K562 (cell line): Measurements from ENCODE around the gene DBNDD1. TPM values are rescaled to one million over a fixed set of nuclear protein-coding genes. Genes with fewer than 3 reads are reported as not detected.

Source experiments
- CBX5 ChIP-seq: IDR thresholded peaks from 2 replicates; pipeline ENCODE4 v1.6.1; 2014; ENCODE audit warnings: low read depth, borderline replicate concordance
- DDX20 ChIP-seq: fragments of 450-650 bp; IDR thresholded peaks from 2 replicates; pipeline ENCODE4 v1.6.1; 2016; ENCODE audit warnings: missing genetic modification characterization, low read depth, mild to moderate bottlenecking, missing compliant biosample characterization, moderate library complexity
- FOXA1 ChIP-seq: fragments of 450-650 bp; IDR thresholded peaks from 2 replicates; pipeline ENCODE4 v1.6.1; 2016; ENCODE audit warnings: mild to moderate bottlenecking, borderline replicate concordance
- FOXJ2 ChIP-seq: fragments of 200-800 bp; sonication (Bioruptor generic); IDR thresholded peaks from 2 replicates; pipeline ENCODE4 v1.6.1; 2016; ENCODE audit warnings: missing genetic modification characterization, missing compliant biosample characterization
- MTA3 ChIP-seq: fragments of 450-650 bp; formaldehyde crosslinking; IDR thresholded peaks from 2 replicates; pipeline ENCODE4 v1.6.1; 2017; ENCODE audit warnings: mild to moderate bottlenecking, borderline replicate concordance
- MTF1 ChIP-seq: fragments of 250-450 bp; sonication (Bioruptor Pico); IDR thresholded peaks from 2 replicates; pipeline ENCODE4 v1.9.0; 2021; ENCODE audit warnings: moderate library complexity, mild to moderate bottlenecking, inconsistent platforms, borderline replicate concordance
- MXI1 ChIP-seq: IDR thresholded peaks from 2 replicates; pipeline ENCODE4 v1.6.1; 2011; ENCODE audit warnings: low read depth, mild to moderate bottlenecking, improper control_type of control experiment, low read length
- NCOA4 ChIP-seq: fragments of 450-650 bp; IDR thresholded peaks from 2 replicates; pipeline ENCODE4 v1.6.1; 2018; ENCODE audit warnings: mild to moderate bottlenecking; ENCODE audit not compliant: partially characterized antibody
- NR2C2 ChIP-seq, 2 experiments: fragments of 200-800 bp in 1 of 2; sonication (Bioruptor generic) in 1 of 2; sonication (generic) in 1 of 2; formaldehyde crosslinking in 1 of 2; IDR thresholded peaks; 2 replicates each; pipeline versions ENCODE4 v1.6.1 to v1.8.0; 2016 to 2022; ENCODE audit warnings: mild to moderate bottlenecking in 1 of 2, missing compliant biosample characterization in 1 of 2, missing genetic modification characterization in 1 of 2, missing genetic modification reagents in 1 of 2
- NRF1 ChIP-seq, 2 experiments: fragments of 450-650 bp; IDR thresholded peaks in 1 of 2; conservative IDR thresholded peaks in 1 of 2; 2 replicates each; pipeline ENCODE4 v1.6.1; 2014; ENCODE audit warnings: mild to moderate bottlenecking in 2 of 2
- PTRF ChIP-seq: fragments of 450-650 bp; IDR thresholded peaks from 2 replicates; pipeline ENCODE4 v1.6.1; 2016; ENCODE audit warnings: mild to moderate bottlenecking, missing genetic modification characterization, missing compliant biosample characterization
- RBM22 ChIP-seq: fragments of 200-400 bp; formaldehyde crosslinking; IDR thresholded peaks from 2 replicates; pipeline ENCODE4 v1.6.1; 2018; ENCODE audit warnings: low read length, low read depth; ENCODE audit not compliant: poor library complexity, severe bottlenecking
- SNIP1 ChIP-seq: fragments of 450-650 bp; IDR thresholded peaks from 2 replicates; pipeline ENCODE4 v1.7.1; 2017; ENCODE audit warnings: low read depth, mild to moderate bottlenecking
- STAG1 ChIP-seq: sonication (generic); formaldehyde crosslinking; IDR thresholded peaks from 2 replicates; pipeline ENCODE4 v1.5.0; 2020; ENCODE audit warnings: missing genetic modification reagents, borderline replicate concordance
- TEAD4 ChIP-seq, 2 experiments: sonication (generic) in 1 of 2; formaldehyde crosslinking in 1 of 2; IDR thresholded peaks; 2 replicates each; pipeline versions ENCODE4 v1.6.1 to v1.8.0; 2012 to 2022; ENCODE audit warnings: borderline replicate concordance in 1 of 2, inconsistent platforms in 1 of 2, low read length in 1 of 2, mild to moderate bottlenecking in 1 of 2, missing genetic modification reagents in 1 of 2
- ZNF140 ChIP-seq: fragments of 250-450 bp; sonication (Bioruptor Pico); IDR thresholded peaks from 2 replicates; pipeline ENCODE4 v1.8.0; 2021; ENCODE audit warnings: moderate library complexity, mild to moderate bottlenecking, inconsistent platforms
- ZNF232 ChIP-seq: sonication (generic); formaldehyde crosslinking; IDR thresholded peaks from 2 replicates; pipeline ENCODE4 v1.8.0; 2022; ENCODE audit warnings: mild to moderate bottlenecking, missing genetic modification reagents
- ZNF785 ChIP-seq: fragments of 250-450 bp; sonication (Bioruptor Pico); IDR thresholded peaks from 2 replicates; pipeline ENCODE4 v1.4.0; 2020; ENCODE audit warnings: mild to moderate bottlenecking
- polyA plus RNA-seq, 8 experiments: library from polyadenylated mRNA; depleted of rRNA in 4 of 8; stranded (reverse) in 5 of 8; unstranded in 3 of 8; fragments of >200 nt; fragmentation: Nextera tagmentation in 2 of 8; fragmentation: Illumina TruSeq in 1 of 8; extraction: Ambion mirVana in 2 of 8; extraction: Trizol in 1 of 8; gene quantifications; 2 replicates each; pipeline versions ENCODE4 v1.2.1 to v1.2.3, GENCODE V29; 2011 to 2014; ENCODE audit warnings: inconsistent platforms in 1 of 8, missing spikeins in 1 of 8
- total RNA-seq, 7 experiments: library from RNA; depleted of rRNA in 6 of 7; stranded (reverse); fragments of >200 nt in 6 of 7; fragmentation: Illumina TruSeq in 2 of 7; extraction: Trizol in 2 of 7; gene quantifications; 2 replicates each; pipeline versions ENCODE4 v1.2.1 to v1.2.3, GENCODE V29; 2011 to 2021; ENCODE audit warnings: low replicate concordance in 1 of 7
- TF ChIP-seq, protein P1 (sequence below): sonication (generic); formaldehyde crosslinking; IDR thresholded peaks from 2 replicates; pipeline ENCODE4 v1.8.1; 2023; ENCODE audit warnings: mild to moderate bottlenecking, missing genetic modification reagents
- TF ChIP-seq, protein P2 (sequence below): fragments of 450-650 bp; formaldehyde crosslinking; IDR thresholded peaks from 2 replicates; pipeline ENCODE4 v1.4.0; 2022; ENCODE audit warnings: mild to moderate bottlenecking, moderate library complexity
- TF ChIP-seq, protein P3 (sequence below): IDR thresholded peaks from 2 replicates; pipeline ENCODE4 v1.6.1; 2011; ENCODE audit warnings: borderline replicate concordance, low read depth, mild to moderate bottlenecking, moderate library complexity, low read length; ENCODE audit not compliant: insufficient read depth, poor library complexity, severe bottlenecking

DBNDD1 gene
- total and polyA plus RNA-seq, 9 of the 15 experiments (the other 6 are each of a cell fraction or from before 2014, with no cell fraction given) = 0.55 to 13.0 (median 5.8) TPM

DNA sequence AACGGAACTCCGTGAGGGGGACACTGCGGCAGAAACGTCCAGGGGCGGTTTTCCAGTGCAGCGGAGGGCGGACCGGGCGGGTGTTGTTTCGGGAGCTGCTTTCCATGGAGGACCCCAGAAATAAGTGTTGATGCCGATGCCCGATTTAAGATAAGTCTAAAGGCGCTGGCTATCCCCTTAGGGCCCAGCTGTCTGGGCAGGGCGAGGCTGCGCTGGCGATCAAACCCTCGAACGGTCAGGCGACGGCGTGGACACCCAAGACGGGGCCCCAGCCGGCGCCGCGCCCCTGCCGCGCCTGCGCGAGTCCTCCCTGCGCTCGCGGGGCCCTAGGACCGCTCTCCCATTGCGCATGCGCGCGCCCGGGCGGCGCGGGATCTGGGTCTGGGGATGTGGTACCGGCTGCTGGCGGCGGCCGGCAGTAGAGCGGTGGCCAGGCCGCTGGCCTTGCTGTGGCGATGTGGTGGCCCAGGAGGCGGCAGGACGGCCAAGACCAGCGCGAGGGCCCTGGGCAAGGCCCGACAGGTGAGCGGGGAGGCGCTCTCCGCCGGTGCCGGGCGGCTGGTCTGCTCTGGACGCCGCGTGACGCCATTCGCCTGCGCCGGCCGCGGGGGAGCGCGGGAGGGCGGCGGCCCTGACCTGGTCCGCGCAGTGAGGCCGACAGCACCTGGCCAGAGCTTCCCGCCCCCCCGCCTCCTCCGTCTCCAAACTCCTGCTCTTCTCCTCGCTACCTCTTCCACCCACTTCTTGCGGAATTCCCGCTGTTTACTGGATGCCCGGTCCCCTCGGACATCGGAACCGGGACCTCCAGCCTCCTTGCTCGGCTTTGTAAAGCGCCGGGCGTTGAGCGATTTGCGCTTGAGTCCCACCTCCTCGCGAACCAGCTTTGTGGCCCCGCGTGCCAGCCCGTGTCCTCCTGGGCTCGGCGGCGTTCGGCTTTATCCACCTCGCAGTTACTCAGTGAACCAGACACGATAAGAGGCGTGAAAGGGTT is 46.7 kb downstream of the DBNDD1 start (continued):
- TF ChIP-seq STAG1 (peak; percentile 57), SNIP1 (peak; percentile 89), MTF1 (CRISPR knock-in tag) (no peak), ZNF140 (CRISPR knock-in tag) (no peak), ZNF232 (CRISPR knock-in tag) (no peak), MTA3 (peak; percentile 75; the same call in 1 of the 2 replicates), MXI1 (no peak; the same call in 1 of the 2 replicates), CBX5 (0 out of 2 replicates have a peak, but pooled peaks have one; percentile 17), NRF1 (conservative IDR thresholded peaks at IDR 0.05 in 1 of 2, IDR thresholded peaks at IDR 0.05 in 1 of 2) (peak; percentile 100), NR2C2 (CRISPR knock-in tag; IDR thresholded peaks at IDR 0.05) (peak; percentile 65), NR2C2 (tag; IDR thresholded peaks at IDR 0.05) (peak; percentile 85), RBM22 (no peak), ZNF785 (CRISPR knock-in tag) (no peak), FOXA1 (no peak), FOXJ2 (no peak), PTRF (no peak), DDX20 (tag) (no peak), TEAD4 (IDR thresholded peaks at IDR 0.05; ENCODE audit: low read length) (no peak), TEAD4 (CRISPR knock-in tag; IDR thresholded peaks at IDR 0.05; ENCODE audit: borderline replicate concordance) (no peak), NCOA4 (no peak)
- TF ChIP-seq, protein P1, sequence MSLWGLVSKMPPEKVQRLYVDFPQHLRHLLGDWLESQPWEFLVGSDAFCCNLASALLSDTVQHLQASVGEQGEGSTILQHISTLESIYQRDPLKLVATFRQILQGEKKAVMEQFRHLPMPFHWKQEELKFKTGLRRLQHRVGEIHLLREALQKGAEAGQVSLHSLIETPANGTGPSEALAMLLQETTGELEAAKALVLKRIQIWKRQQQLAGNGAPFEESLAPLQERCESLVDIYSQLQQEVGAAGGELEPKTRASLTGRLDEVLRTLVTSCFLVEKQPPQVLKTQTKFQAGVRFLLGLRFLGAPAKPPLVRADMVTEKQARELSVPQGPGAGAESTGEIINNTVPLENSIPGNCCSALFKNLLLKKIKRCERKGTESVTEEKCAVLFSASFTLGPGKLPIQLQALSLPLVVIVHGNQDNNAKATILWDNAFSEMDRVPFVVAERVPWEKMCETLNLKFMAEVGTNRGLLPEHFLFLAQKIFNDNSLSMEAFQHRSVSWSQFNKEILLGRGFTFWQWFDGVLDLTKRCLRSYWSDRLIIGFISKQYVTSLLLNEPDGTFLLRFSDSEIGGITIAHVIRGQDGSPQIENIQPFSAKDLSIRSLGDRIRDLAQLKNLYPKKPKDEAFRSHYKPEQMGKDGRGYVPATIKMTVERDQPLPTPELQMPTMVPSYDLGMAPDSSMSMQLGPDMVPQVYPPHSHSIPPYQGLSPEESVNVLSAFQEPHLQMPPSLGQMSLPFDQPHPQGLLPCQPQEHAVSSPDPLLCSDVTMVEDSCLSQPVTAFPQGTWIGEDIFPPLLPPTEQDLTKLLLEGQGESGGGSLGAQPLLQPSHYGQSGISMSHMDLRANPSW (CRISPR knock-in tag) = 0 out of 2 replicates have a peak, but pooled peaks have one; percentile 56
- TF ChIP-seq, protein P2, sequence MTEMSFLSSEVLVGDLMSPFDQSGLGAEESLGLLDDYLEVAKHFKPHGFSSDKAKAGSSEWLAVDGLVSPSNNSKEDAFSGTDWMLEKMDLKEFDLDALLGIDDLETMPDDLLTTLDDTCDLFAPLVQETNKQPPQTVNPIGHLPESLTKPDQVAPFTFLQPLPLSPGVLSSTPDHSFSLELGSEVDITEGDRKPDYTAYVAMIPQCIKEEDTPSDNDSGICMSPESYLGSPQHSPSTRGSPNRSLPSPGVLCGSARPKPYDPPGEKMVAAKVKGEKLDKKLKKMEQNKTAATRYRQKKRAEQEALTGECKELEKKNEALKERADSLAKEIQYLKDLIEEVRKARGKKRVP (CRISPR knock-in tag) = no peak
- TF ChIP-seq, protein P3, sequence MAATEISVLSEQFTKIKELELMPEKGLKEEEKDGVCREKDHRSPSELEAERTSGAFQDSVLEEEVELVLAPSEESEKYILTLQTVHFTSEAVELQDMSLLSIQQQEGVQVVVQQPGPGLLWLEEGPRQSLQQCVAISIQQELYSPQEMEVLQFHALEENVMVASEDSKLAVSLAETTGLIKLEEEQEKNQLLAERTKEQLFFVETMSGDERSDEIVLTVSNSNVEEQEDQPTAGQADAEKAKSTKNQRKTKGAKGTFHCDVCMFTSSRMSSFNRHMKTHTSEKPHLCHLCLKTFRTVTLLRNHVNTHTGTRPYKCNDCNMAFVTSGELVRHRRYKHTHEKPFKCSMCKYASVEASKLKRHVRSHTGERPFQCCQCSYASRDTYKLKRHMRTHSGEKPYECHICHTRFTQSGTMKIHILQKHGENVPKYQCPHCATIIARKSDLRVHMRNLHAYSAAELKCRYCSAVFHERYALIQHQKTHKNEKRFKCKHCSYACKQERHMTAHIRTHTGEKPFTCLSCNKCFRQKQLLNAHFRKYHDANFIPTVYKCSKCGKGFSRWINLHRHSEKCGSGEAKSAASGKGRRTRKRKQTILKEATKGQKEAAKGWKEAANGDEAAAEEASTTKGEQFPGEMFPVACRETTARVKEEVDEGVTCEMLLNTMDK = no peak
